Skin epidermis (tissue), 12 donors: ENCODE data around the gene NPHS1.
"Not testable (repeated sequence)": the region's sequence is repeated elsewhere in the genome, so short reads cannot be mapped to it uniquely, and the experiment has no call there.

Experiments
- H3K27ac ChIP-seq, 21 experiments: fragments of 200-600 bp; sonication (generic) in 11 of 21; one replicate each; pipeline ENCODE4 v1.5.0; 2020; ENCODE audit warnings: mild to moderate bottlenecking in 3 of 21, inconsistent platforms in 2 of 21, moderate library complexity in 2 of 21
- H3K4me3 ChIP-seq, 7 experiments: fragments of 200-600 bp; sonication (generic) in 2 of 7; one replicate each; pipeline ENCODE4 v1.5.0; 2020; ENCODE audit warnings: inconsistent platforms in 2 of 7, mild to moderate bottlenecking in 2 of 7, moderate library complexity in 1 of 7

NPHS1 gene

DNA sequence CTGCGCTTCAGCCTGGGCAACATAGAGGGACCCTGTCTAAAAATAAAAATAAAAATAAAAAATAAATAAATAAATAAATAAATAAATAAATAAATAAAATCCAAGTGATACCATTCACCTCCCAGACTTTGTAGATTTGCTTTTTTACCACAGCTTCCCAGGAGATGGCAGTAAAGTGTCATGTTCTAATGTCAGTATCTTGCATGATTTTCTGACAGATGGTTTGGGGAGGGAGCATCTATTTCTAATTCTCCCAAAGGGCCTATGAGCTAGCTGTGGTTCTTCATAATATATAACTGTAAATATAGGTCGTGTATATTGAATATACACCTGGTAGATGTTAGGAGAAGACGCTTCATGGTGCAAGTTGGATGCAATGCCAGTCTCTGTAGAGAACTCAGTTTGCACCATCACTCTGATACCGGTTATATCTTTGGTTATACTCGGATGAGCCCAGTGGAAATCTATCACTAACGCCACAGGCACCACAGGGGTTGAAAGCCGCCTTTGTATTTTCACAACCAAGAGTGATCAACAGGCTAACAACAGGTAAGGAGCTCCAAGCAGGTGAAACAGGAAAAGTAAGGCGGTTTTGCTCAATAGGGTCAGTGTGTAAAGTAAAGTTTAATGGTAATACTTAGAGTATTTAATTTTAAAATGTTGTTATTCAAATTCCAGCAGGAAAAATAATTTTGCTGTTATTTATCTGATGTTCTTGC lies 30.0 kb upstream of the NPHS1 start:
- H3K27ac ChIP-seq, result no peak overlapping the region
- H3K4me3 ChIP-seq, result no peak overlapping the region

DNA sequence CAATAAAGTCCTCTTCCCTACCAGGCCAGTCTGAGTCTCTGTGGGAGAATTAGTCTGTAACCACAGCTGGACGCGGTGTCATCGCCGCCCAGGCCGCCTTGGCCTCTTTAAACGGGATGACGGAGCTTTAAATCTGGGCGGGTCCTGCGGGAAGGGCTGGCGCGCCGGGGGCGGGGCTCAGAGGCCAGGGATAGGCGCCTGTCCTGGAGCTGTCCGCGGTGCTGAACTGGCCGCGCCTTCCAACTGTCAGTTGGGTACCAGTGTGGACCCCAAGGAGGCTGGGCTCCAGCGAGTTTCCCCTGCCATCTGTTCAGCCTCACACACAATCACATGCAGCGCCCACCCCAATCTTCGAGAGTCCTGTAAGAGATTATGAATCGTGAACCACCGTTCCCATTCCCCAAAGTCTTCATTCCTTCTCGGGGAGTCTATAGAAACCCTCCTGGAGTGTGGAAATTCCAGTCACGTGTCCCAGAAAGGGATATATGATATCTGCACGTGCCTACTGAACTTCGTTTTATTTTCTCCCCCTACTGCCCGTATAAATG lies 27.5 kb upstream of the NPHS1 start:
- Histone ChIP-seq H3K4me3 (no peak overlapping the region), H3K27ac (no peak overlapping the region)

DNA sequence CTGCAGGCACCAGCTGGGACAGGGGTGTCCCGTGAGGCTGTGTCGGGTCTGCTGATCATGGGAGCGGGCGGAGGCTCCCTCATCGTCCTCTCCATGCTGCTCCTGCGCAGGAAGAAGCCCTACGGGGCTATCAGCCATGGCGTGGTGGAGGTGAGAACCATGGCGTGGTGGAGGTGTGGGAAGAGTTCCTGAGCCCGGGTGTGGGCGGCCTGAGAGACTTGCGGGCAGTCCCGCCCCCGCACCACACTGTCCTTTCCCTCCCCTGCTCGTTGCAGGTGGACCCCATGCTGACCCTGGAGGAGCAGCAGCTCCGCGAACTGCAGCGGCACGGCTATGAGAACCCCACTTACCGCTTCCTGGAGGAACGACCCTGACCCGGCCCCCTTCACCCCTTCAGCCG lies 26.8 kb upstream of the NPHS1 start:
- Histone ChIP-seq H3K4me3 (no peak overlapping the region), H3K27ac (no peak overlapping the region)

GRCh38 chr19:35874392-35874930 lies 22.2 kb upstream of the NPHS1 start:
- Histone ChIP-seq H3K4me3 (no peak overlapping the region), H3K27ac (no peak overlapping the region)

DNA sequence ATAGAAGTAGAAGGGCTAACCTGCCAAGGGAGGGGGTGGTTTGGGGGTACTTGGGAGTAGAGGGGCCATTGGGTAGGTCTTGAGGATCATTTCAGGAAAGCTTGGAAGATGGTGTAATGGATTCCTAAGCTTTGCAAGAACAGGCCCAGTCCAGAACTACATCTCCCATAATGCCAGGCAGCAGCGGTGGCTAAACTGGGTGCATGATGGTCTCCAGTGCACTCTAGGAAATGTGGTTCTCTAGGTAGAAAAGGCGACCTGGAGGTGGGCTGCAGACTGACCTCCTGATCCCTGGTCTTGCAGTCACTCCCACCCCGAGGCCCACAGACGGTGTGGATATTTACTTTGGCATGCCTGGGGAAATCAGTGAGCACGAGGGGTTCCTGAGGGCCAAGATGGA lies 19.9 kb upstream of the NPHS1 start:
- no peak overlapping the region for H3K27ac ChIP-seq

GRCh38 chr19:35871611-35872010 lies 19.3 kb upstream of the NPHS1 start:
- H3K27ac ChIP-seq, result no peak overlapping the region
- no peak overlapping the region for H3K4me3 ChIP-seq

More for the DNA sequence above, 19.9 kb upstream of the NPHS1 start:
- H3K4me3 ChIP-seq, result no peak overlapping the region

- H3K27ac ChIP-seq, result no peak overlapping the region
- H3K4me3 ChIP-seq, result no peak overlapping the region
Observed at GRCh38 chr19:35870798-35871197, 18.5 kb upstream of the NPHS1 start.

DNA sequence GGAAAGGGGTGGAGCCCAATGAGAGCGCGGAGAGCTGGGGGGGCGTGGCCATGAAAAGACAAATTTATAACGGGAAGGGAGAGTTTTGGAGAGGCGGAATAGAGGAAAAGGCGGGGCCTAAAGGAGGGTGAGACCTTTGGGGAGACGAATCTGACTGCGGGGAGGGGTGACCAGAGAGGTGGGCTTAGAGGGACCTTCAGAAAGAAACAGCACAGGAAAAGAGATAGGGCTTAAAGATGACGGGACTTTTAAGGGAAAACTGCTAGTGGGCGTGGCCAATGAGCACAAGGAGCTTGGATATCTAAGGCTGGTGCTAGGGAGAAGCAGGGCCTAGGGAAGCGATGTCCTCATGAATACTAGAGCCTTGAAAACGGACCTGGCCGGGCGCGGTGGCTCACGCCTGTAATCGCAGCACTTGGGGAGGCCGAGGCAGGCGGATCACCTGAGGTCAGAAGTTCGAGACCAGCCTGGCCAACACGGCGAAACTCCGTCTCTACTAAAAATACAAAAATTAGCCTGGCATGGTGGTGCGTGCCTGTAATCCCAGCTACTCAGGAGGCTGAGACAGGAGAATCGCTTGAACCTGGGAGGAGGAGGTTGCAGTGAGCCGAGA lies 17.9 kb upstream of the NPHS1 start:
- H3K4me3 ChIP-seq, result peak overlapping the region in 1 of 7 experiments; percentile 12
- H3K27ac ChIP-seq, result not testable (repeated sequence)

- no peak overlapping the region for H3K27ac ChIP-seq
- H3K4me3 ChIP-seq, result peak overlapping the region in 2 of 7 experiments; percentile 37 to 48
Observed at GRCh38 chr19:35869327-35870123, 17.2 kb upstream of the NPHS1 start.

DNA sequence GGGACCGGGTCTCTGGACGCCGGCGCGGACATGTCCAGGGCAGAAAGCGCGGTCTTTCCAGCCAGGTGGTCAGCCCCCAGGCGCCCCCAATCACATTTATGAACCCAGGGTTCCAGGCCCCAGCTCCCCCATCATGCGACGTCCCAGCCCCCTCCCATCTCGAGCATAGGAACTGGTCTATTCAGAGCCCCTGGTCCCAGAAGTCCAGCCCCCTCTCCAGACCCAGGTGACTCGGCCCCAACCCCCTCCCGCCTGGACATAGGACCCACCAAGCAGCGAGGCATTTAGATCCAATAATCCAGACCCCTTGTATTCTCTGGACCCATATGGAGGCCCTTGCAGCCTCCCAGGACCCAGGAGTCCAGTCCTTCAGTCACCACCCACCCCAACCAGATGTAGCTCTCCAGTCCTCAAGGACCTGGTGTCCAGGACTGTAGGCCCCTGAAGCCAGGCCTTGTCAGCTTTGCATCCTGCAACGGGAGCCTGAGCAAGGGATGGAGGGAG lies 16.6 kb upstream of the NPHS1 start:
- Histone ChIP-seq H3K4me3 (peak overlapping the region; percentile 24 to 48 (median 37)), H3K27ac (no peak overlapping the region)

DNA sequence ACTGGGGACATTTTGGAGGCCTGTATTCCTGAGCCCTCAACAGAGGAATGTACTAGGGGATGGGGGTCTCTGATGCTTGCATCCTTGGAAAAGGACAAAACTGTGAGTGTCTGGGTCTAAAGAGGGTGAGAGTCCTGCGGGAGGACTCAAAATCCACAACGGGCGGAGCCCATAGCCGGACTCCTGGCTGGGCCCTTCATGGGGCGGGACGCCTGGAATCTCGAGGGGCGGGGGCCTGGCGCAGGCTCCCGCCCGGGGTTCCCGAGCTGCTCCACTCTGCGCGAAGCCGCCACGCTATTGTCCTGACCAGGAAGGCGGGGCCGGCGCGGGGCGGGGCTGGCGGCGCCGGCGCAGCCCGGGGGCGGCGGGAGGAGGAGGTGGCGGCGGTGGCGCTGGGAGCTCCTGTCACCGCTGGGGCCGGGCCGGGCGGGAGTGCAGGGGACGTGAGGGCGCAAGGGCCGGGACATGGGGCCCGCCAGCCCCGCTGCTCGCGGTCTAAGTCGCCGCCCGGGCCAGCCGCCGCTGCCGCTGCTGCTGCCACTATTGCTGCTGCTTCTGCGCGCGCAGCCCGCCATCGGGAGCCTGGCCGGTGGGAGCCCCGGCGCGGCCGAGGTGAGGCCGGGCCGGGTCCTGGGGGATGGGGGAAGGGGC lies 16.0 kb upstream of the NPHS1 start, which contains the start of gene APLP1:
Gene APLP1, plus strand, starts transcription at position 403 of the 651 bp plus-strand sequence. Its CDS starts 63 bp downstream, at position 466.
- peak within 1 kb of the TSS; percentile 24 to 48 (median 37) for H3K4me3 ChIP-seq
- no peak within 1 kb of the TSS for H3K27ac ChIP-seq

DNA sequence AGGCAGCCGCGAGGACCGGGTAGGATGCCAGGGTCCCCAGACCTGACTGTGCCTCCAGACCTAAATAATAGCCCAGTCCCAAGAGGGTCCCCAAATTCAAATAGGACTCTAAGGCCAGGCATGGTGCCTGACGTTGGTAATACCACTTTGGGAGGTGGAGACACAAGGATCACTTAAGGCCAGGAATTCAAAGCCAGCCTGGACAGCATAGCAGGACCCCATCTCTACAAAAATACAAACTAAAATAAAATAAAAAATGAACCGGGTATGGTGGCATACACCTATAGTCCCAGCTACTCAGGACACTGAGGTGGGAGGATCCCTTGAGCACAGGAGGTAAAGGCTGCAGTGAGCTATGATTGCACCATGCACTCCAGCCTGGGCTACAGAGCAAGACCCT lies 10.7 kb upstream of the NPHS1 start:
- H3K4me3 ChIP-seq, result no peak overlapping the region
- H3K27ac ChIP-seq, result no peak overlapping the region

GRCh38 chr19:35862528-35862927 lies 10.2 kb upstream of the NPHS1 start:
- Histone ChIP-seq H3K27ac (no peak overlapping the region), H3K4me3 (no peak overlapping the region)

GRCh38 chr19:35861640-35862160 lies 9.4 kb upstream of the NPHS1 start:
- H3K4me3 ChIP-seq, result no peak overlapping the region
- no peak overlapping the region for H3K27ac ChIP-seq

DNA sequence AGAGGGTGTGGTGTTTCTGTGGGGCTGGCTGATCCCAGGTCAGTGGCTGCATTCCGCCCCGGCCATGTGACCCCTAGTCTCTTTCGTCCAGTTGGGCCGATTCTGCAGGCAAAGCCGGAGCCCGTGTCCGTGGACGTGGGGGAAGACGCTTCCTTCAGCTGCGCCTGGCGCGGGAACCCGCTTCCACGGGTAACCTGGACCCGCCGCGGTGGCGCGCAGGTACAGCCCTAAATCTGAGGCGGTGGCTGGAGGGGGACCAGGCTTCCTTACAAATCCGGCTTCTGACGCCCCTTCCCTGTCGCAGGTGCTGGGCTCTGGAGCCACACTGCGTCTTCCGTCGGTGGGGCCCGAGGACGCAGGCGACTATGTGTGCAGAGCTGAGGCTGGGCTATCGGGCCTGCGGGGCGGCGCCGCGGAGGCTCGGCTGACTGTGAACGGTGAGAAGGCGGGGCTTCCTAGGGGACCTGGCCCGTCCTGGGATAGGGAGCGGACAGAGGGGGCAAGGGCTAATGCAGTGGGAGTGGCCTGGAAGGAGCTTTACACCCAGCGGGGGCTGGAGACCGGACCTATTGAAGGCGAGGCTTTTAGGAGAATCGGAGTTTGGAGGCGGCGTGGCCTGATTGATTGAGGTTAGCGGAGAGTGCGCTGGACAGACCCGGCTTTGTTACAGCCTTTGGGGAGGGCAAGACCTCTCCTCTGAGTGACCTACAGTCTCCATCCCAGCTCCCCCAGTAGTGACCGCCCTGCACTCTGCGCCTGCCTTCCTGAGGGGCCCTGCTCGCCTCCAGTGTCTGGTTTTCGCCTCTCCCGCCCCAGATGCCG lies 8.7 kb upstream of the NPHS1 start:
- Histone ChIP-seq H3K27ac (no peak overlapping the region), H3K4me3 (no peak overlapping the region)

DNA sequence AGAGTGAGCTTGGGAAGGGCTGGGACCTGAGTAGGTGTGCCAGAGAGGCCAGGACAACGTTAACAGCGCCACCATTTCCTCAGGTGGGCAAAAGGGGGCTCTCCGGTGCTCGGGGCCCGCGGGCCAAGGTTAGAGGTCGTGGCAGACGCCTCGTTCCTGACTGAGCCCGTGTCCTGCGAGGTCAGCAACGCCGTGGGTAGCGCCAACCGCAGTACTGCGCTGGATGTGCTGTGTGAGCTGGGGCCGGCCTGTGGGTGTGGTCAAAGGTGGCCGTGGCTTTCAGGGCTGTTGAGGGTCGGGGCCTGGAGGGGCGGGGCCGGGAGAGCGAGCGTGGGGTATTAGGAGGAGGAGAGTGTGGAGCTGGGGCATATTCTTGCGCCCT lies 8.1 kb upstream of the NPHS1 start:
- no peak overlapping the region for H3K27ac ChIP-seq
- H3K4me3 ChIP-seq, result no peak overlapping the region

DNA sequence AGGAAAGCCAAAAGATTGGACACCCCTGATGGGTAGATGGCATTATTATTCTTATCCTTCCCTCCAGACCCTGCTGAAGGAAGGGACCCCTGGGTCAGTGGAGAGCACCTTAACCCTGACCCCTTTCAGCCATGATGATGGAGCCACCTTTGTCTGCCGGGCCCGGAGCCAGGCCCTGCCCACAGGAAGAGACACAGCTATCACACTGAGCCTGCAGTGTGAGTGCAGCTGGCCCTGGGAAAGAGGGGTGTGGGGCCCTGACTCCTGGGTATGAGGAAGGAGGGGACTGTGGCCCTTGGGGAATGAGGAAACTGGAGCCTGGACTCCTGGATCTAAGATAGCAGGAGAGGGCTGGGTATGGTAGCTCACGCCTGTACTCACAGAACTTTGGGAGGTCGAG lies 7.1 kb upstream of the NPHS1 start:
- no peak overlapping the region for H3K4me3 ChIP-seq
- no peak overlapping the region for H3K27ac ChIP-seq

DNA sequence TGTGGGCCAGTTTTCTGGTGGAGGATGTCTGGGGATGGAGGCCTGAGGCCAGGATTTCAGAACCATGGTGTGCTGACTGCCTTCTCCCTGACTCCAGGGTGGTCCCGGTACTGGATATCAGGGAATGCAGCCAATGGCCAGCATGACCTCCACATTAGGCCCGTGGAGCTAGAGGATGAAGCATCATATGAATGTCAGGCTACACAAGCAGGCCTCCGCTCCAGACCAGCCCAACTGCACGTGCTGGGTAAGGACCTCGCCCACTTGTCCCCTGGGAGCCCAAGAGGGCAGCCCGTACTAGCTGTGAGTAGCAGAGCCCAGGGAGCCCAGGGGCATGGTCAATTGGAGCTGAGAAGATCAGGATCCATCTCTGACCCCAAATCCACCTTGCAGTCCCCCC lies 6.0 kb upstream of the NPHS1 start:
- Histone ChIP-seq H3K27ac (no peak overlapping the region), H3K4me3 (no peak overlapping the region)
